ENCODE results near the gene KCNJ18. TPM values are rescaled to one million over a fixed set of nuclear protein-coding genes. Genes with fewer than 3 reads are reported as not detected.
"Not testable (repeated sequence)": the region's sequence is repeated elsewhere in the genome, so short reads cannot be mapped to it uniquely, and the experiment has no call there.

The KCNJ18 gene
- not detected in 2 replicates for total RNA-seq (ENCODE audit: low replicate concordance)
- long read RNA-seq = 0 reads

DNA sequence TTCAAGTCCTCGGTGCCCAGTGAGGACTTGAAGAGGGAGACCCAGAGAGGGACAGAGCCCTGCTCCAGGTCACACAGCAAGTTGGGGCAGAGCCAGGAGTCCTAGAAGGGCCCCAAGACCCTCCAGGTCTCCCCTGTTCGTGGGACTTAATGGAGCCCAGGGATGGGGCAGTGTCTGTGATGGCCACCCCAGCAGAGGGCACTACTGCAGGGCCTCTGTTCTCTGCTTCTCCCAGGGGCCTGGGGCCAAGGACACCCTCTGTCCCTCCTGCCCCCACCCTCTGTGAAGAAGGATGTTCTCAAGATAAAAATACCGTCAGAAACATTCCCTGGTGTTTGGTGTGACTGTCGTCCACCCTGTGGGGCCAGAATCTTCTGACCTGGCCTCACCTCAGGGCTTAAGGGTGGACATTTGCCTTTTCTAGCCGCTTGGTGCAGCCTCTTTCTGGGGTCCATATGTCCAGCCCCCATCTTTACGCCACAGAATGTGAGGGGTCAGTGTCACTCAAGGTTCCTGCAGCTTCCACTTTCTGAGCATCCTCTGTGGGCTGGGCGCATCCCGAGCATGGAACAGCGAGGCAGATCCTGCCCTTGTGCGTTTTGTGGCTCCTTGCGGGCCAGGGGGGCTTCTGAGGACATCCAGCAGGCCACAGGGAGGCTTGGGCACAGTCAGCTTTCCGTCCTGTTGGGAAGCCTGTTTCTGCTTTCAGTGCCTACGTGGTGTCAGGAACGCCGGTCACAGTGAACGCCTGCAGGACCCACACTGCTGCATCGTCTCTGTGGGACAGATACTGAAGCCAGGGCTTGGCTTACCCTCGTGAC is at the start of gene KCNJ18:
TSS of gene KCNJ18 (plus strand) at position 641 of the 821 bp plus-strand sequence. CDS start 10,264 bp downstream, outside the sequence.
- not testable (repeated sequence) for H3K9me3 Mint-ChIP-seq; H3K27ac Mint-ChIP-seq; H3K27me3 Mint-ChIP-seq; H3K4me1 Mint-ChIP-seq (ENCODE audit: unreplicated experiment); H3K36me3 Mint-ChIP-seq; H3K4me3 Mint-ChIP-seq; DNase-seq (ENCODE audit: extremely low spot score, unreplicated experiment)

DNA sequence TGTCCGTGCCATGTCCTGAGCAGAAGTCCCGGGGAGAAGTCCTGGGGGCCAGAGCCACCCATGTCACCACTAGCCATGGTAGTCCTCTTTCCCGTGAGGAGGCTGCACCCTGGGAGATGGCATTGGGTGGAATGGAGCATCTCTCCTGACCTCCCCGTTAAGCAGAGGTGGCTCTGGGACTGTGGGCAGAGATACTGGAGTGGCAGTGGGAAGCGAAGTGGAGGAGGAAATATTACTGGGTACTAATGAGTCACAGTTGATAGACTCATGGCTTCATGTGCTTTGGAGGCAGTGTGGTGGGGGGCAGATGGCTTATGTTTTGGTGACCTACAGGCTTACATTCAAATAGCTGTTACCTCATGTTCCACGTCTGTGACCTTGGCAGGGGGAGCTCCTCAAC is 44.2 kb upstream of the KCNJ18 start:
- peaks cover 12% of the 10 kb centered on the region for H3K9me3 Mint-ChIP-seq
- H3K27me3 Mint-ChIP-seq; DNase-seq (ENCODE audit: extremely low spot score, unreplicated experiment); H3K4me1 Mint-ChIP-seq (ENCODE audit: unreplicated experiment); H3K36me3 Mint-ChIP-seq; H3K27ac Mint-ChIP-seq; H3K4me3 Mint-ChIP-seq: not testable (repeated sequence)

DNA sequence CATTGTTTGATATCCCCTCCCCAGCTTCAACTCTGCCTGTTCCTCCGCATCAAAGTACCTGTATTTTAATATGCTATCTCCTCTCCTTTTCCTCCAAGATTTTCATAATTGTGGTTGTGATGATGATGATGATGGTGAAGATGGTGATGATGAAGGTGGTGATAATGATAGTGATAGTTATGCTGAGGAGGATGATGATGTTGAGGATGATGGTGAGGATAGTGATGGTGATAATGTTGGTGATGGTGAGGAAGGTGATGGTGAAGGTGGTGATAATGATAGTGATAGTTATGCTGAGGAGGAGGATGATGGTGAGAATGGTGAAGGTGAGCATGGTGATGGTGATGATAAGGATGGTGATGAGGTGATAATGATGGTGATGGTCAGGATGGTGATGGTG is 42.3 kb upstream of the KCNJ18 start:
- H3K27ac Mint-ChIP-seq; H3K36me3 Mint-ChIP-seq; H3K4me3 Mint-ChIP-seq; H3K4me1 Mint-ChIP-seq (ENCODE audit: unreplicated experiment); H3K27me3 Mint-ChIP-seq; DNase-seq (ENCODE audit: extremely low spot score, unreplicated experiment): not testable (repeated sequence)
- peaks cover 12% of the 10 kb centered on the region for H3K9me3 Mint-ChIP-seq

DNA sequence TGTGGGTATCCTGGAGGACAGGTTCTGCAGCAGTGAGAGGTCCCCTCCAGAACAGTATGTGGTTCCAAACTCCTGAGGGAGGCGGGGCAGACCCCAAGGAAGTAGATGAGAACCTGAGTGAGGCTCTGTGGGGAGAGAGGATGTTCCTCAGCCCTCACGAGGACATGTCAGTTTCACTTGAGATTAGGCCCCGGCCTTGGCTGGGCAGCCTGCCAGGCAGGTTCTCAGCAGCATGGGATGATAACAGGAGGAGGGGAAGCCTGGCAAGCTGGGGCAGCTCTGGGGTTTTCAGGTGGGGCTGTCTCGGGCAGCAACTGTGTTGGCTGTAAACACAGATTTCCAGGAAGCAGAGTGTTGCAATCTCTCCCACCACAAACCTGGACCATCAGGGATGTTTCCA is 40.3 kb upstream of the KCNJ18 start:
- not testable (repeated sequence) for H3K4me3 Mint-ChIP-seq; H3K27me3 Mint-ChIP-seq; H3K4me1 Mint-ChIP-seq (ENCODE audit: unreplicated experiment); DNase-seq (ENCODE audit: extremely low spot score, unreplicated experiment); H3K36me3 Mint-ChIP-seq; H3K27ac Mint-ChIP-seq
- peaks cover 12% of the 10 kb centered on the region for H3K9me3 Mint-ChIP-seq

DNA sequence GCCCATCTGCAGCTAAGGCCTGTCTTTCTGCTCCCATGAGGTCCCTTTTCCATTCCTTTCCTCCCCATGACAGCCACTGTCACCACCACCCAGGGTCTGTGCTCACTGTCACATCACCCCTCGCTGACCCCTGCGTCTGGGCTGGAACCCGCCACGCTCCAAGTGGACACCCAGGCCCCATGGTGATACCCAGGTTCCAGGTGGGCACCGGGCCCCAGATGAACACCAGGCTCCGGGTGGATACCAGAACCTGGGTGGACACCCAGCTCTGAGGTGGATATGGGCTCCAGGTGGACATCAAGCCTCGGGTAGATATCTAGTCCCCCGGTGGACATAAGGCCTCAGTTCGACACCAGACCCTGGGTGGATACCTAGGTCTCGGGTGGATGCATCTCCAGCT is 39.1 kb upstream of the KCNJ18 start:
- not testable (repeated sequence) for H3K27ac Mint-ChIP-seq; H3K36me3 Mint-ChIP-seq; H3K27me3 Mint-ChIP-seq; H3K4me3 Mint-ChIP-seq; H3K4me1 Mint-ChIP-seq (ENCODE audit: unreplicated experiment); DNase-seq (ENCODE audit: extremely low spot score, unreplicated experiment)
- H3K9me3 Mint-ChIP-seq = peaks cover 12% of the 10 kb centered on the region

DNA sequence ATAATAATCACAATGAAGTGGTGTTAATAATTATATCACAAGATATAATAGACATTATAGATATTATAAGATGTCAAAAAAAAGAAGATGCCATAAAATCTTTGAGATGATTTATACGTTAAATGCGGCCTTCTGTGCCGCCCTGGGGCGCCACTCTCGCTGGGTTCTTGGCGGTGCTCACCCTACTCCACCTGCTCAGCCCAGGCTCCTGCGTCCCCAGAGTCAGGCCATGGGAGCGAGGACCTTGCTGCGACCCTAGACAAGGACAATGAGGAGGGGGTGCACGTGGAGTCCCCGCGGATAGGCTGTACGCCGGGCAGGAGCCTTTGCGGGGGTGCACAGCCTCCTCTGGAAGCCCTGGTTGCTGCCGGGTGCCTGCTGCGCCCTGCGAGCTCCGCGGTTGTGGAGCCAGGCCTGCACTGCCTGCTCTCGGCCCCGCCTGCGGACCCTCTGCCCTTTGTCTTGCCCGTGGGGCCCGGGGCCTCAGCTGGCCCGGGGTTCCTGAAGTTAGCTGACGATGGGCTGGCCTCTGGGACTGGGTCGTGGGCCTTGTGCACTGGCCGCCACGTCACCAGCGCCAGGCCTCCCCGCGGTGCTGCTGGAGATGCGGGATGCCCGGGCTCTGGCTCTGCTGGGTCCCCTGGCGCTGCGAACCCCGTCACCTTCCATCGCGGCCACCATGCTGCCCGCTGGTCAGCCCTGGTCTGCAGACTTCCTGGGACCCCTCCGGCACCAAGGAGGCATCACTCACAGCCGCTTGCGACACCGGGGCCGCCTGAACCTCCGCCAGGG is 35.6 kb upstream of the KCNJ18 start:
- H3K4me3 Mint-ChIP-seq; H3K27ac Mint-ChIP-seq; DNase-seq (ENCODE audit: extremely low spot score, unreplicated experiment); H3K27me3 Mint-ChIP-seq; H3K9me3 Mint-ChIP-seq; H3K36me3 Mint-ChIP-seq; H3K4me1 Mint-ChIP-seq (ENCODE audit: unreplicated experiment): not testable (repeated sequence)

DNA sequence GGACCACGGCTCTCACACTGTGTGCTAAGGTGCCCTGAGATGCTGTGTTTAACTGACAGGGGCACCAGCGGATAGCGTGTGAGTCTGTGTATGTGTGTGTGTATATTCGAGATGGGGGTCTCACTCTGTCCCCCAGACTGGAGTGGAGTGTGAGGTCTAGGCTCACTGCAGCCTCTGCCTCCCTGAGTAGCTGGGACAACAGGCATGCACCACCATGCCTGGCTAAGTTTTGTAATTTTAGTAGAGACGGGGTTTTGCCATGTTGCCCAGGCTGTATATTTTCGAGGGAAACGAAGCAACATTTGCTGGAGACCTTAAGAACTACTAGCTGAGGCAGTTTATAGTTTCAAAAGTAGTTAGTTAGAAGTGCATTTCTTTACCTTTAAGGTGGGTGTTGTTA is 32.7 kb upstream of the KCNJ18 start:
- not testable (repeated sequence) for DNase-seq (ENCODE audit: extremely low spot score, unreplicated experiment); H3K27ac Mint-ChIP-seq; H3K27me3 Mint-ChIP-seq; H3K4me3 Mint-ChIP-seq; H3K36me3 Mint-ChIP-seq; H3K4me1 Mint-ChIP-seq (ENCODE audit: unreplicated experiment)
- peaks cover 12% of the 10 kb centered on the region for H3K9me3 Mint-ChIP-seq

DNA sequence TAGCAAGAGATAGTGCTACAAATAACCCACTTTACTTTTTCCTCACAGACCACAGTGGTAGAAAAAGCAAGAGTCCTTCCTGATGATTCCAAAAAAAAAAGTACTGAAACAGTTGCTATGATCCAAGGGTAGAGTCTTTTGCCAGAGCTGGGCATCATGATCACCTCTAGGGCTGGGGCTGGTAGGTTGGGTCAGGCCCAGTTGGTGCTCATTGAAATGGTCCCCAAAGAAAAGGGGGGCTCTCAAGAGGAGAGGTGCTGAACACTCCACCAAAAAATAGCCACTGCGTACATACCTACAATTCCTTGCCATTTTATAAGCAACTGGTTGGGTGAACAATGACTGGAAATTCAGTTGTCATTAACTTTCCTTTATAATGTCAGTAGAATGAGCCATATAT is 30.9 kb upstream of the KCNJ18 start:
- H3K9me3 Mint-ChIP-seq = peaks cover 12% of the 10 kb centered on the region
- H3K36me3 Mint-ChIP-seq = not testable (repeated sequence)

DNA sequence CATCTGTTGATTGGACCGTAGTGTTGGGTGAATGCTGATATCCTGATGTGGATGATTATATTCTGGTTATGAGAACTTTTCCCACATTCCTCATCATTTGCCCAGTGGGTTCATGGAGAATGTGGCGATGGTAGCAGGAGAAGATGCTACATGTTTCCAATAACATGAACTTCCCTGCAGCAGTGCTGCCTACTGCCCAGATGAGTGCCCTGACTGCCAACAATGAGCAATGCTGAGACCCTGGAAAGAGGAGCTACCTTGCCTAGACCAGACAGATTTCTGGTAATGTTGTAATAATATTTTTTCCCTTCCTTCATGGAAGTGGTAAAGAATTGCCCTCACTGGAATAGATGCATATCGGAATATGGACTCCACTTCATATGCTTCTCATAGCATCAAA is 29.2 kb upstream of the KCNJ18 start:
- peaks cover 19% of the 10 kb centered on the region for H3K9me3 Mint-ChIP-seq
- DNase-seq (ENCODE audit: extremely low spot score, unreplicated experiment); H3K27ac Mint-ChIP-seq; H3K36me3 Mint-ChIP-seq; H3K27me3 Mint-ChIP-seq; H3K4me3 Mint-ChIP-seq; H3K4me1 Mint-ChIP-seq (ENCODE audit: unreplicated experiment): not testable (repeated sequence)

More for the DNA sequence above, 30.9 kb upstream of the KCNJ18 start:
- not testable (repeated sequence) for H3K4me3 Mint-ChIP-seq; DNase-seq (ENCODE audit: extremely low spot score, unreplicated experiment); H3K27me3 Mint-ChIP-seq; H3K4me1 Mint-ChIP-seq (ENCODE audit: unreplicated experiment); H3K27ac Mint-ChIP-seq

DNA sequence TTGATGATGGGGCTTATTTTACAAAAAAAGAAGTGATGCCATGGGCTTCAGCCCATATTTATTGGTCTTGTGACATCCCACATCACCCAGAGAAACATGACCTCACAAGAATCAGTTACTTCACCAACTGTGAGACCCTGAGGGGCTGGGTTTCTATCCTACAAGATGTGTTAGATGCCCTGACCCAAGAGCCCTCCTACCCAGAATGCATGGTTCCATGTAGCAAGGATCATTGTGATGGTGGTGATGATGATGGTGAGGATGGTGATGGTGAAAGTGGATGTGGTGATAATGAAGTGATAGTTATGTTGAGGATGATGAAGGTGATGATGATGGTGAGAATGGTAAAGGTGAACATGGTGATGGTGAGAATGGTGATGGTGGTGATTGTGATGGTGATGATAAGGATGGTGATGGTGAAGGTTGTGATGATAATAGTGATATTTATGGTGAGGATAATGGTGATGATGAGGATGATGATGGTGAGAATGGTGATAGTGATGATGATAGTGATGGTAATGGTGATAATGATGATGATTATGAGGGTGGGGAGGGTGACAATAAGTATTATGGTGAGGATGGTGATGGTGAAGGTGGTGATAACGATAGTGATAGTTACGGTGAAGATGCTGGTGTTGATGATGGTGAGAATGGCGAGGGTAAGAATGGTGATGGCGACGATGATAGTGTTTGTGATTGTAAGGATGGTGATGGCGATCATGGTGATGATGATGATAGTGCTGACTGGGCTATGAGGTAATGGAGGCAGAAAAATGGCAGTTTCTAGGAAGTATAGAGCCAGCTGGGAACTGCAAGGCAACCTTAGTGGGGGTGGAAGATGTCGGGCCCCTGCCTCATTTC is 28.5 kb upstream of the KCNJ18 start:
- not testable (repeated sequence) for H3K36me3 Mint-ChIP-seq; H3K27me3 Mint-ChIP-seq; H3K4me3 Mint-ChIP-seq; DNase-seq (ENCODE audit: extremely low spot score, unreplicated experiment); H3K4me1 Mint-ChIP-seq (ENCODE audit: unreplicated experiment); H3K27ac Mint-ChIP-seq
- H3K9me3 Mint-ChIP-seq = peaks cover 19% of the 10 kb centered on the region

DNA sequence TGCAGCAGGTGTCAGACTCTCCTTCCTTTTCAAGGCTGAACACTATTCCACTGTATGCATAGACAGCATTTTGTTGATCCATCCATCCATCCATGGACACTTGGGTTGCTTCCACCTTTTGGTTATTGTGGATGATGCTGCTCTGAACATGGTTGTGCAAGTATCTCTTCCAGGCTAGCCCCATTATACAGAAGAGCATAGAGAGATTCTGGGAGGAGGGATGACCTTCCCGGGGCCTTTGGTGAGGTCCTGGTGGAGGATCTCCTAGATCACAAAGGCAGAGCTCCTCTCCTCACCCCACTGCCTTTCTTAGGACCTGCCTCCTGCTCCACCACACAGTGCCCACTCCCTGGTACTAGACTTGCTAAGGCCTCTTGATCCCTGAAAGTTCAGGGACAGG is 27.2 kb upstream of the KCNJ18 start:
- H3K4me3 Mint-ChIP-seq; H3K27me3 Mint-ChIP-seq; H3K4me1 Mint-ChIP-seq (ENCODE audit: unreplicated experiment); H3K36me3 Mint-ChIP-seq; H3K27ac Mint-ChIP-seq: not testable (repeated sequence)
- H3K9me3 Mint-ChIP-seq = peaks cover 18% of the 10 kb centered on the region
- peak; percentile 48 for DNase-seq (ENCODE audit: extremely low spot score, unreplicated experiment)

DNA sequence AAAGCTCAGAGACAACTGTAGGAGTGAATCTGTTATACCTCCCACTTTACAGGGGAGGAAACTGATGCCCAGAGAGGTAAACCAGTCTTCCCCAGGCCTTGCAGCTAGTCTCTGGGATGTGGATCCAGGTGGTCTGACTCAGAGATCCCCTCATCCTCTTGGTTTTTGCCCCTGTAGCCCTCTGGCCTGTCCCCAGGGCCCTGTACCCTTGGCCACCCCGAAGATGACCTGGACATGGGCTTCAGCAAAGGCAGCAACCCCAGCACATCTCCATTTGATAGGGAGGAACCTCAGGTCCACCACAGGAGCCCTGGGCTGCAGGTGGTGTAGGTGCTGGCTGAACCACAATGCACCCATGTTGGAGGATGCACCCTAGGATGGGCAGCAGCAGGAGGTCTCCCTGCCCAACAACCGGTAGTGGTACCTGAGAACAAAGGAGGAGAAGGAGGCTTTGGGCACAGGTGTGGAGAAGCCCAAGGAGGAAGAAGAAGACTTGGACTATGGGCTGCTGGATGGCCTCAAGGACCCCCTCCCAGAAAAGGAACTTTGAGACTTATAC is 26.3 kb upstream of the KCNJ18 start:
- not testable (repeated sequence) for H3K36me3 Mint-ChIP-seq; H3K4me3 Mint-ChIP-seq; H3K27ac Mint-ChIP-seq; H3K27me3 Mint-ChIP-seq; H3K4me1 Mint-ChIP-seq (ENCODE audit: unreplicated experiment)
- peak; percentile 67 for DNase-seq (ENCODE audit: extremely low spot score, unreplicated experiment)
- H3K9me3 Mint-ChIP-seq = peaks cover 15% of the 10 kb centered on the region

DNA sequence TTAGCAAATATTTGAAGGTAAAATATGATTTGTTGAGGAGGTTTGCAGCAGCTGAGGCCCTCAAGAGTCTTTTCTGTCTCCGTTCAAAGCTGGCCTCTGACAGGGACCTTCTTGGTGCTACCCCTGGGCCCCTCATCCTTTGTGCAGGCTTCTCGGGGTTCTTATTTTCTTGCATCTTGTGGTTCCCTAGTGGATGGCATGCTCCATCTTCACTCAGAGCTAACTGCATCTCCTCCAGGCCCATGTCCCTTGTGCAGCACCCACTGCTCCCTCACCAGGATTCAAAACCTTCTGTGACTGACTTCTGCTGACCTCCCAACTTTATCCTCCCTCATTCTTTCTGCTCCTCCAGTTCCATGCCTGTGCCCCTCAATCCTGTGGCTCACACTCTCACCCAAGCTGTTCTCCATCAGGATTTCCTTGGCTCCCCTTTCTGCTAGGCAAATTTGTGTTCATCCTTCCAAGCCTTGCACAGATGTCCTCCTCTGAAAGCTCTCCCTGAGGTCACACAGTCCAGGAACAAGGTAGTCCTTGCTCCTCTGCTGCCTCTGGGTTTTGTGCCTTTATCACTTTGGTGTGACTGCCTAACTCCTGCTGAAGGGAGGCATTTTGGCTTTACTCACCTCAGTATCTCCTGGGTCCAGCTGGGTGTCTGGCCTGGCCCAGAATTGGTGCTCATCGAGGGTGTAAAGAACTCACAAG is 25.5 kb upstream of the KCNJ18 start:
- not testable (repeated sequence) for H3K27me3 Mint-ChIP-seq; H3K36me3 Mint-ChIP-seq; H3K4me3 Mint-ChIP-seq; H3K27ac Mint-ChIP-seq; H3K4me1 Mint-ChIP-seq (ENCODE audit: unreplicated experiment)
- DNase-seq (ENCODE audit: extremely low spot score, unreplicated experiment) = peak; percentile 63
- H3K9me3 Mint-ChIP-seq = peaks cover 19% of the 10 kb centered on the region

All from type B pancreatic cell (in vitro differentiated cells).